CD14-positive monocyte (primary cell): ENCODE data around the gene ACSM5. TPM values are rescaled to one million over a fixed set of nuclear protein-coding genes. Genes with fewer than 3 reads are reported as not detected.

Experiments used
- DNase-seq, 3 donors: peaks; one replicate each; pipeline ENCODE4 v3.0.0-alpha.2; 2011 to 2022
- H2AFZ ChIP-seq: 2 replicates; pipeline ENCODE4 v1.6.0; 2012; ENCODE audit warnings: mild to moderate bottlenecking, low read depth, low read length, inconsistent platforms; ENCODE audit not compliant: insufficient read depth, poor library complexity, severe bottlenecking
- H3K27ac ChIP-seq, 2 donors: 1 replicate in 1 of 2; 2 replicates in 1 of 2; pipeline ENCODE4 v1.5.1; 2012 to 2013; ENCODE audit warnings: low read length in 2 of 2, control low read depth in 1 of 2, inconsistent platforms in 1 of 2, low read depth in 1 of 2, mild to moderate bottlenecking in 1 of 2
- H3K27me3 ChIP-seq, 2 donors: one replicate each; pipeline versions ENCODE4 v1.6.0 to v1.6.1; 2011 to 2013; ENCODE audit warnings: low read length in 2 of 2; ENCODE audit not compliant: control insufficient read depth in 2 of 2, insufficient read depth in 2 of 2
- H3K36me3 ChIP-seq, 2 donors: replicated peaks in 1 of 2; 1 replicate in 1 of 2; 2 replicates in 1 of 2; pipeline versions ENCODE4 v1.5.1 to v1.6.1; 2012 to 2013; ENCODE audit warnings: low read length in 2 of 2, control low read depth in 1 of 2, inconsistent platforms in 1 of 2, mild to moderate bottlenecking in 1 of 2; ENCODE audit not compliant: insufficient read depth in 2 of 2, control insufficient read depth in 1 of 2
- H3K4me1 ChIP-seq, 2 donors: 1 replicate in 1 of 2; 2 replicates in 1 of 2; pipeline versions ENCODE4 v1.5.1 to v1.6.1; 2012 to 2013; ENCODE audit warnings: low read length in 2 of 2, control low read depth in 1 of 2, inconsistent platforms in 1 of 2, mild to moderate bottlenecking in 1 of 2, moderate library complexity in 1 of 2; ENCODE audit not compliant: insufficient read depth in 2 of 2, control insufficient read depth in 1 of 2
- H3K4me2 ChIP-seq: replicated peaks from 2 replicates; pipeline ENCODE3; 2012; ENCODE audit warnings: low read length, moderate library complexity, mild to moderate bottlenecking; ENCODE audit not compliant: poor library complexity, severe bottlenecking; ENCODE audit errors: extremely low read depth
- H3K4me3 ChIP-seq, 3 experiments: fragments of 200-600 bp in 1 of 3; sonication (generic) in 1 of 3; replicated peaks in 1 of 3; 1 replicate in 2 of 3; 2 replicates in 1 of 3; pipeline ENCODE4 v1.5.1; 2011 to 2013; ENCODE audit warnings: low read length in 3 of 3, mild to moderate bottlenecking in 3 of 3, control low read depth in 2 of 3, low read depth in 2 of 3, inconsistent platforms in 1 of 3, moderate library complexity in 1 of 3
- H3K79me2 ChIP-seq: 2 replicates; pipeline ENCODE4 v1.6.0; 2012; ENCODE audit warnings: mild to moderate bottlenecking, control low read depth, inconsistent platforms, low read length, moderate library complexity; ENCODE audit not compliant: insufficient read depth
- H3K9ac ChIP-seq: 2 replicates; pipeline ENCODE4 v1.6.0; 2017; ENCODE audit warnings: low read length, mild to moderate bottlenecking; ENCODE audit not compliant: insufficient read depth, poor library complexity, severe bottlenecking
- H3K9me3 ChIP-seq, 2 donors: replicated peaks in 1 of 2; 1 replicate in 1 of 2; 2 replicates in 1 of 2; pipeline versions ENCODE4 v1.5.1 to v1.6.1; 2012 to 2013; ENCODE audit warnings: low read length in 2 of 2, control low read depth in 1 of 2; ENCODE audit not compliant: control insufficient read depth in 1 of 2, insufficient read depth in 1 of 2
- H4K20me1 ChIP-seq: 2 replicates; pipeline ENCODE4 v1.6.0; 2012; ENCODE audit warnings: mild to moderate bottlenecking, low read length, control low read depth, moderate library complexity; ENCODE audit not compliant: insufficient read depth
- H3K27ac Mint-ChIP-seq, 7 donors: one replicate each; pipeline ENCODE4 v1.8.0; 2020; ENCODE audit warnings: mild to moderate bottlenecking in 7 of 7, mixed read lengths in 7 of 7, moderate library complexity in 6 of 7, inconsistent platforms in 2 of 7
- H3K27me3 Mint-ChIP-seq, 3 donors: one replicate each; pipeline ENCODE4 v1.8.0; 2021 to 2022; ENCODE audit warnings: low read depth in 3 of 3, mild to moderate bottlenecking in 3 of 3, mixed read lengths in 3 of 3, moderate library complexity in 3 of 3, inconsistent platforms in 1 of 3
- H3K36me3 Mint-ChIP-seq, 2 donors: one replicate each; pipeline ENCODE4 v1.8.0; 2020; ENCODE audit warnings: mixed read lengths in 2 of 2, inconsistent platforms in 1 of 2, mild to moderate bottlenecking in 1 of 2
- H3K4me1 Mint-ChIP-seq: one replicate; pipeline ENCODE4 v1.8.0; 2020; ENCODE audit warnings: mild to moderate bottlenecking, mixed read lengths
- H3K4me3 Mint-ChIP-seq, 2 donors: one replicate each; pipeline ENCODE4 v1.8.0; 2020; ENCODE audit warnings: mild to moderate bottlenecking in 2 of 2, mixed read lengths in 2 of 2, moderate library complexity in 1 of 2
- H3K9me3 Mint-ChIP-seq, 7 donors: one replicate each; pipeline ENCODE4 v1.8.0; 2020 to 2022; ENCODE audit warnings: mixed read lengths in 7 of 7, mild to moderate bottlenecking in 6 of 7, moderate library complexity in 6 of 7, inconsistent platforms in 2 of 7
- CTCF ChIP-seq: fragments of 200-600 bp; IDR thresholded peaks from one replicate; pipeline ENCODE4 v1.8.0; 2022; ENCODE audit warnings: antibody characterized with exemption, mild to moderate bottlenecking
- WGBS: methylation state at CpG from one replicate; pipeline ENCODE4 v1.1.5; 2013; ENCODE audit warnings: missing lambda C conversion rate; ENCODE audit not compliant: insufficient coverage; 5-methylcytosine and 5-hydroxymethylcytosine counted together
- intact Hi-C, 2 donors: fragments of 100-400 bp; cut with micrococcal nuclease; formaldehyde crosslinking; loops; one replicate each; pipeline versions ENCODE4 v1.15.0 to v1.15.1; 2023
- polyA plus RNA-seq, 3 donors: library from polyadenylated mRNA; depleted of rRNA in 1 of 3; unstranded in 2 of 3; stranded (reverse) in 1 of 3; fragments of 300-500 nt in 2 of 3; fragments of >200 nt in 1 of 3; fragmentation: Illumina TruSeq in 2 of 3; gene quantifications; 1 replicate in 2 of 3; 2 replicates in 1 of 3; pipeline ENCODE4 v1.2.3, GENCODE V29; 2012 to 2021

The ACSM5 gene
- polyA plus RNA-seq, 3 donors: 0.05 to 0.33 (median 0.24) TPM

- no peaks in the 10 kb centered on the region for H3K36me3 Mint-ChIP-seq
- Histone ChIP-seq H3K27ac (no peak overlapping the region), H3K4me2 (no peak overlapping the region), H3K36me3 (no peaks in the 10 kb centered on the region), H3K4me3 (no peak overlapping the region), H3K27me3 (no peaks in the 10 kb centered on the region), H3K9ac (no peak overlapping the region), H3K4me1 (no peaks in the 10 kb centered on the region), H3K9me3 (no peaks in the 10 kb centered on the region), H2AFZ (no peak overlapping the region), H3K79me2 (no peaks in the 10 kb centered on the region), H4K20me1 (no peaks in the 10 kb centered on the region)
- H3K27ac Mint-ChIP-seq: no peak overlapping the region
- no peak for TF ChIP-seq CTCF
- DNase-seq: no peak
- H3K4me1 Mint-ChIP-seq: no peaks in the 10 kb centered on the region
- H3K4me3 Mint-ChIP-seq: no peak overlapping the region
- peaks cover 0 to 2% (median 0%) of the 10 kb centered on the region in 7 donors for H3K9me3 Mint-ChIP-seq
- peaks cover 0 to 2% (median 0%) of the 10 kb centered on the region in 3 donors for H3K27me3 Mint-ChIP-seq
- WGBS: no CpG with 5 or more reads among the region's 1 CpG
- intact Hi-C loops: no loop called here
Measured at GRCh38 chr16:20484726-20485125, 75.4 kb downstream of the ACSM5 start.

DNA sequence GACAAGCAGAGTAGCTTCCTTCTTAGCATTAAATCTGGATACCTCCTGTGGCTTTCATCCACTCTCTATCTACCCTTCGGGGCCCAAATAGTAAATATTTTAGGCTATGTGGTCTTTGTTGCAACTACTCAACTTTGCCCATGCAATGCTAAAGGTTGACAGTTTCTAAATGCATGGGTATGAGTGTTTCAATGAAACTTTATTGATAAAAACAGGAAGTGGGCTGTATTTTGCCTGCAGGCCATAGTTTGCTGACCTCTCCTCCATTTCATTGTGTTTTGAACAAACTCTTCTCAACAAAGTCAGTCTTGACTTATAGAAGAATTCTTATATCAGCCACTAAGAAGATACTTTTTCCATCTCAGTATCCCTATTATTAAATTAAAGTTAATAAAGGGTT lies 76.1 kb downstream of the ACSM5 start:
- no peak overlapping the region for H3K4me3 ChIP-seq
- Mint-ChIP-seq H3K4me1 (no peaks in the 10 kb centered on the region), H3K36me3 (no peaks in the 10 kb centered on the region), H3K27me3 (peaks cover 0 to 2% (median 0%) of the 10 kb centered on the region in 3 donors), H3K27ac (no peak overlapping the region), H3K9me3 (peaks cover 0 to 2% (median 0%) of the 10 kb centered on the region in 7 donors), H3K4me3 (no peak overlapping the region)
- DNase-seq: no peak
- no peaks in the 10 kb centered on the region for H3K79me2 ChIP-seq
- intact Hi-C loops: no loop called here
- no peak overlapping the region for H3K4me2 ChIP-seq
- H3K27me3 ChIP-seq: no peaks in the 10 kb centered on the region
- no peaks in the 10 kb centered on the region for H3K36me3 ChIP-seq
- H3K9ac ChIP-seq: no peak overlapping the region
- H3K9me3 ChIP-seq: no peaks in the 10 kb centered on the region
- TF ChIP-seq CTCF: no peak
- no peaks in the 10 kb centered on the region for H3K4me1 ChIP-seq
- H2AFZ ChIP-seq: no peak overlapping the region
- no peaks in the 10 kb centered on the region for H4K20me1 ChIP-seq
- no CpG with 5 or more reads among the region's 1 CpG for WGBS
- H3K27ac ChIP-seq: no peak overlapping the region

Other genes with a start within 250 kb of the ACSM5 start
- not detected for gene GP2, start 82.0 kb upstream of the ACSM5 start, polyA plus RNA-seq
- not detected for gene UMOD, start 56.8 kb upstream of the ACSM5 start, polyA plus RNA-seq
- gene PDILT, start 4.8 kb upstream of the ACSM5 start, polyA plus RNA-seq: not detected
- not detected for gene ACSM2A, start 42.0 kb downstream of the ACSM5 start, polyA plus RNA-seq
- not detected for gene ACSM2B, start 166.8 kb downstream of the ACSM5 start, polyA plus RNA-seq